GM19043 (cell line): ENCODE measurements around the gene RSPH9.
A peak's percentile ranks its signal among the peaks of the same experiment; 100 is the strongest.
"Not testable (repeated sequence)": the region's sequence is repeated elsewhere in the genome, so short reads cannot be mapped to it uniquely, and the experiment has no call there.

ENCODE experiments used
- ATAC-seq: cut with Tn5 transposase; IDR thresholded peaks from one replicate; pipeline ENCODE4 v1.9.1; 2021; ENCODE audit warnings: low read depth; ENCODE audit not compliant: unreplicated experiment

Gene RSPH9

GRCh38 chr6:43628393-43629103, 16.3 kb upstream of the RSPH9 start:
- ATAC-seq = no peak

DNA sequence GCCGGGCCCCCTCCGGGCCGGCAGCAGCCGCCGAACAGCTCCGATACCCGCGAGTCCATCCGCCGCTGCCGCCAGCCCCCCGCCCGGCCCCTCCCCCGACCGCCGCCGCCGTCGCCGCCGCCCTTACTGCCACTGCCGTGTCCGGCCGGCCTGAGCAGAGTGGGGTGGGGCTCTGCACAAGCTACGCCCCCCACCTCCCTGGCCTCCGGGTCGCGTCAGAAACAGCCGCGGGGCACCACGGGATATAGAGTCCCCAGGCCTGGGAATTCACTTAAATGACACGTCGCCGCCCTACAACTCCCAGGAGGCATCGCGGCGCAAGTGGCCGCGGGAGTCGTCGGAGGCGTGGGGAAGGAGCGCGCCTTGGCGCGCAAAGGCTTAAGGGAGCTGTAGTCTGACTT, 15.7 kb upstream of the RSPH9 start, which contains the start of gene GTPBP2:
TSS of gene GTPBP2 (minus strand) at position 161 of the 401 bp plus-strand sequence. CDS start at position 59, 102 bp downstream.
- ATAC-seq = peak; percentile 68

- ATAC-seq = peak; percentile 64
Observed at GRCh38 chr6:43629505-43630300, 15.1 kb upstream of the RSPH9 start.

GRCh38 chr6:43630980-43631619, 13.7 kb upstream of the RSPH9 start:
- ATAC-seq = no peak

GRCh38 chr6:43633002-43633401, 11.8 kb upstream of the RSPH9 start:
- ATAC-seq = not testable (repeated sequence)

GRCh38 chr6:43634702-43635303, 10.0 kb upstream of the RSPH9 start:
- no peak for ATAC-seq

GRCh38 chr6:43635387-43636307, 9.2 kb upstream of the RSPH9 start, which contains the start of gene MAD2L1BP:
MAD2L1BP (plus strand) TSS chr6:43635840; CDS start chr6:43635876, 36 bp downstream.
- peak; percentile 64 for ATAC-seq

DNA sequence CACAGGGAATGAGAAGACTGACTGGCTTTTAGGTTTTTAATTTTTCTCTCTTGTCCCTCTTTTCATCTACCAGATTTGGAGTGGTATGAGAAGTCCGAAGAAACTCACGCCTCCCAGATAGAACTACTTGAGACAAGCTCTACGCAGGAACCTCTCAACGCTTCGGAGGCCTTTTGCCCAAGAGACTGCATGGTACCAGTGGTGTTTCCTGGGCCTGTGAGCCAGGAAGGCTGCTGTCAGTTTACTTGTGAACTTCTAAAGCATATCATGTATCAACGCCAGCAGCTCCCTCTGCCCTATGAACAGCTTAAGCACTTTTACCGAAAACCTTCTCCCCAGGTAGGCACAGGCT, 8.6 kb upstream of the RSPH9 start:
- ATAC-seq = peak; percentile 16

DNA sequence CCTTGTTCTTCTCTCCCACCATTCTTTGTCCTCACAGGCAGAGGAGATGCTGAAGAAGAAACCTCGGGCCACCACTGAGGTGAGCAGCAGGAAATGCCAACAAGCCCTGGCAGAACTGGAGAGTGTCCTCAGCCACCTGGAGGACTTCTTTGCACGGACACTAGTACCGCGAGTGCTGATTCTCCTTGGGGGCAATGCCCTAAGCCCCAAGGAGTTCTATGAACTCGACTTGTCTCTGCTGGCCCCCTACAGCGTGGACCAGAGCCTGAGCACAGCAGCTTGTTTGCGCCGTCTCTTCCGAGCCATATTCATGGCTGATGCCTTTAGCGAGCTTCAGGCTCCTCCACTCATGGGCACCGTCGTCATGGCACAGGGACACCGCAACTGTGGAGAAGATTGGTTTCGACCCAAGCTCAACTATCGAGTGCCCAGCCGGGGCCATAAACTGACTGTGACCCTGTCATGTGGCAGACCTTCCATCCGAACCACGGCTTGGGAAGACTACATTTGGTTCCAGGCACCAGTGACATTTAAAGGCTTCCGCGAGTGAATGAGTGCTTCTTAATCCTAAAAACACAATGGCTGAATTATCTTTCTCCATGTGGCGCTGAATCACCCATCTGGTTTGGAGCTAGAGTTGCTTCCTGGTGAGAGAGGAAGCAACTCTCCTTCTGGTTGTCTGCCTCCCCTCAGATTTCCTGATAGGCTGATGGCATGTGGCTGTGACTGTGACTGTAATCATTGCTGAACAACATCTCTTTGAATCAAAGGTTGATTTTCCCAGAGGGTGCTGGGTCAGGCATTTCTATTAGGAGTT, 4.6 kb upstream of the RSPH9 start:
- ATAC-seq = no peak

GRCh38 chr6:43645613-43645964, 753 bp downstream of the RSPH9 start:
- no peak for ATAC-seq

DNA sequence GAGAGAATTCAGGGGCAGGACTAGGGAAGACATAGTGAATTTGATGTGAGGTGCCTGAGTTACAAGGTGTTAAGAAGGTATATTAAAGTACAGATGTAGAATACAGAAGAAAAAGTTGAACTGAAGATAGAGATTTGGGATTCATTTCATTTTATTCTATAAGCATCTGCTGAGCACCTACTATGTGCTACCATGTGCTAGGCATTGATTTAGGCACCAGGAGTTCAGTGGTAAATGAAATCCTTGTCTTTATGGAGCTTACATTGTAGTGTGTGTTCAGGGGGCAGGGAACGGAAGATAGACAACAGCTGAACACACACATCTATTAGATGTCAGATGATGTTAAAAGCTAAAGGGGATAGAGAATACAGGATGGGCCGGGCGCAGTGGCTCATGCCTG, 2.8 kb downstream of the RSPH9 start:
- no peak for ATAC-seq

DNA sequence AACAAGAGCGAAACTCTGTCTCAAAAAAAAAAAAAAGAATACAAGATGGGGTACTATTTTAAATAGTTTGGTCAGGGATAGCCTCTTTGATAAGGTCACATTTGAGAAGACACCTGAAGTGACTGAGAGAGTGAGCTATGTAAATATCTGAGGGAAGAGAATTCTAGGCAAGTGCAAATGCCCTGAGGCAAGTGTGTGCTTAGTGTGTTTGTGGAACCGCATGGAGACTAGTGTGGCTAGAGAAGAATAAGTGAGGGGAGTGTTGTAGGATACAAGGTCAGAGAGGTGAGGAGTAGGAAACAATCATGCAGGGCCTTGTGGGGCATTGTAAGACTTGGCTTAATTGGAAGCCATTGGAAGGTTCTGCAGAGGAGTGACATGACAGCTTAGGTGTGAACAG, 3.4 kb downstream of the RSPH9 start:
- no peak for ATAC-seq

GRCh38 chr6:43652822-43653221, 8.0 kb downstream of the RSPH9 start:
- not testable (repeated sequence) for ATAC-seq

GRCh38 chr6:43657221-43657802, 12.5 kb downstream of the RSPH9 start:
- ATAC-seq = no peak

GRCh38 chr6:43658161-43658560, 13.3 kb downstream of the RSPH9 start:
- no peak for ATAC-seq

- not testable (repeated sequence) for ATAC-seq
Observed at GRCh38 chr6:43662948-43663347, 18.1 kb downstream of the RSPH9 start.

DNA sequence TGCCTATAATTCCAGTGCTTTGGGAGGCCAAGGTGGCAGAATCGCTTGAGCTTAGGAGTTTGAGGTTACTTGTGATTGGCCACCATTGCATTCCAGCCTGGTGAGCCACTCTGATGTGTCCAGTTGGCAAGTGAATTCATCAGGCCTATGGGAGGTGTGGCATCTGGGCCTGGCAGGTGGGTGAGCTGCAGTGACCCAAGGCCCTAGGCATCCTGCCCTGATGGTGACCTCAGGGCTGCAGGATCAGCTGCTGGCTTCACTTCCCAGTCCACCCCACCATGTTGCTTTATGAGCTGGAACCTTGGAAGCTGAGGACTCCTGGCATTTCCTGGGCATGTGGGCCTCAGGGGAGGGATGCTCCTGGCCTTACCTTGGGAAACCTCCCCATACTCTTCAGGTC, 20.5 kb downstream of the RSPH9 start:
- ATAC-seq = no peak

DNA sequence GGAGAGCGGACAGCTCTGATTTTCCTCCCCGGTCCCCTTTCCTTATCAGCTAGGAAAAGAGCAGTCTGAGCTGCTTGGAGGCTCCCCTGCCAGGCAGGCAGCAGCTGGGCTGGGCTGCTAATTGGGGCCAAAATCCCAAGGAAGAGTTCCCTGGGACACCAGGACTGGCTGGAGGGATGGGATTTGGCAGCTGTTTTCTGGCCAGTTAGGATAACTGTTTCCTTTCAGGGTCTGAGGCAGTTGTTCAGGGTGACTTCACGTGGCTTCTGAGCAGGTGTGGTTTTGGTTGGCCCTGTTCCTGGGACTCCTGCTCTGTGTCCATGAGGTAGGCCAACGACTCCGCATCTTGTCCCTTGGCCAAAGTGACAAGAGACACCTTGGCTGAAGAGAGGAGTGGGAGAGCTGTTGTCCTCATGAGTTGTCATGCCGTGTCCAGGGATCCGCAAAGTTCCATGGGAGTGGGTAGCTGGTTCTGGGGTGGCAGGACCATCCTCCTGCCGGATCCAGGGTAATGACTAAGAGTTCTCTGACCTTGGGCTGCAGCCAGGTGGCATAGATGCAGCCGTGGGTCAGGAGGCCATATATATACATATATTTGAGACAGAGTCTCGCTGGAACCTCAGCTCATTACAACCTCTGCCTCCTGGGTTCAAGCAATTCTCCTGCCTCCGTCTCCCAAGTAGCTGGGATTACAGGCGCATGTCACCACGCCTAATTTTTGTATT, 21.5 kb downstream of the RSPH9 start:
- no peak for ATAC-seq
